ENCODE measurements around the gene HSCB. TPM values are rescaled to one million over a fixed set of nuclear protein-coding genes. Genes with fewer than 3 reads are reported as not detected.

Gene HSCB
- total RNA-seq, 1 experiment from 2014 or later, result 19.2 TPM

DNA sequence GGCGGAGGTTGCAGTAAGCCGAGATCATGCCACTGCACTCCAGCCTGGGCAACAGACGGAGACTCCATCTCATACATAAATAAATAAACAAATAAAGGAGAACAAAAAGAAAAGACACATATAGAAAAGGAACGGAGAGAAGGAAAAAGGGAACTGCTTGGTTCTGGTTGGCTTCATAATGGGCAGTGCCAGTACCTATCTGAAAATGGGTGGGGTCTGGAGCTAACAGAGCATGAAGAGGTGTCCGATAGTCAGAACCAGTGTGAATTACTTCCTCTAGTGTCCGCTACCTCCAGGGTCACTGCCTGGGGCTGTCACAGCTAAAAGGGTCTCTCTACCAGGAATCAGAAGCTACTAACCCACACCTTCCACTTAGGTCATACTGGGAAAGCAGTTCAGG lies 35.0 kb upstream of the HSCB start:
- POLR2A ChIA-PET, result no interaction called here
- no peaks in the 10 kb centered on the region for H3K4me1 Mint-ChIP-seq
- CTCF ChIA-PET, result no interaction called here

More for the DNA sequence above, 35.0 kb upstream of the HSCB start:
- Mint-ChIP-seq H3K27ac (no peak overlapping the region), H3K36me3 (peaks cover 63% of the 10 kb centered on the region), H3K9me3 (no peaks in the 10 kb centered on the region), H3K4me3 (no peak overlapping the region), H3K27me3 (ENCODE audit: low read depth) (no peaks in the 10 kb centered on the region)
- TF ChIP-seq NR3C1 (CRISPR knock-in tag; conservative IDR thresholded peaks at IDR 0.05; ENCODE audit: low read depth) (no peak), FOXK1 (CRISPR knock-in tag; IDR thresholded peaks at IDR 0.05) (no peak), RORB (CRISPR knock-in tag; IDR thresholded peaks at IDR 0.05) (no peak), TEAD1 (CRISPR knock-in tag; IDR thresholded peaks at IDR 0.05) (no peak), CREM (CRISPR knock-in tag; IDR thresholded peaks at IDR 0.05) (no peak), FOXJ3 (CRISPR knock-in tag; IDR thresholded peaks at IDR 0.05; ENCODE audit: borderline replicate concordance) (no peak), ZNF671 (CRISPR knock-in tag; IDR thresholded peaks at IDR 0.05) (no peak), GRHL2 (CRISPR knock-in tag; IDR thresholded peaks at IDR 0.05; ENCODE audit: insufficient replicate concordance, severe bottlenecking) (no peak), ATF1 (CRISPR knock-in tag; IDR thresholded peaks at IDR 0.05) (no peak), JAZF1 (CRISPR knock-in tag; IDR thresholded peaks at IDR 0.05) (no peak), GABPB1 (CRISPR knock-in tag; IDR thresholded peaks at IDR 0.05) (no peak), OVOL2 (CRISPR knock-in tag; IDR thresholded peaks at IDR 0.05; ENCODE audit: borderline replicate concordance) (no peak)
- TF ChIP-seq, protein P1, sequence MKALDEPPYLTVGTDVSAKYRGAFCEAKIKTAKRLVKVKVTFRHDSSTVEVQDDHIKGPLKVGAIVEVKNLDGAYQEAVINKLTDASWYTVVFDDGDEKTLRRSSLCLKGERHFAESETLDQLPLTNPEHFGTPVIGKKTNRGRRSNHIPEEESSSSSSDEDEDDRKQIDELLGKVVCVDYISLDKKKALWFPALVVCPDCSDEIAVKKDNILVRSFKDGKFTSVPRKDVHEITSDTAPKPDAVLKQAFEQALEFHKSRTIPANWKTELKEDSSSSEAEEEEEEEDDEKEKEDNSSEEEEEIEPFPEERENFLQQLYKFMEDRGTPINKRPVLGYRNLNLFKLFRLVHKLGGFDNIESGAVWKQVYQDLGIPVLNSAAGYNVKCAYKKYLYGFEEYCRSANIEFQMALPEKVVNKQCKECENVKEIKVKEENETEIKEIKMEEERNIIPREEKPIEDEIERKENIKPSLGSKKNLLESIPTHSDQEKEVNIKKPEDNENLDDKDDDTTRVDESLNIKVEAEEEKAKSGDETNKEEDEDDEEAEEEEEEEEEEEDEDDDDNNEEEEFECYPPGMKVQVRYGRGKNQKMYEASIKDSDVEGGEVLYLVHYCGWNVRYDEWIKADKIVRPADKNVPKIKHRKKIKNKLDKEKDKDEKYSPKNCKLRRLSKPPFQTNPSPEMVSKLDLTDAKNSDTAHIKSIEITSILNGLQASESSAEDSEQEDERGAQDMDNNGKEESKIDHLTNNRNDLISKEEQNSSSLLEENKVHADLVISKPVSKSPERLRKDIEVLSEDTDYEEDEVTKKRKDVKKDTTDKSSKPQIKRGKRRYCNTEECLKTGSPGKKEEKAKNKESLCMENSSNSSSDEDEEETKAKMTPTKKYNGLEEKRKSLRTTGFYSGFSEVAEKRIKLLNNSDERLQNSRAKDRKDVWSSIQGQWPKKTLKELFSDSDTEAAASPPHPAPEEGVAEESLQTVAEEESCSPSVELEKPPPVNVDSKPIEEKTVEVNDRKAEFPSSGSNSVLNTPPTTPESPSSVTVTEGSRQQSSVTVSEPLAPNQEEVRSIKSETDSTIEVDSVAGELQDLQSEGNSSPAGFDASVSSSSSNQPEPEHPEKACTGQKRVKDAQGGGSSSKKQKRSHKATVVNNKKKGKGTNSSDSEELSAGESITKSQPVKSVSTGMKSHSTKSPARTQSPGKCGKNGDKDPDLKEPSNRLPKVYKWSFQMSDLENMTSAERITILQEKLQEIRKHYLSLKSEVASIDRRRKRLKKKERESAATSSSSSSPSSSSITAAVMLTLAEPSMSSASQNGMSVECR (CRISPR knock-in tag; IDR thresholded peaks at IDR 0.05; ENCODE audit: borderline replicate concordance), result no peak
- TF ChIP-seq, protein P2, sequence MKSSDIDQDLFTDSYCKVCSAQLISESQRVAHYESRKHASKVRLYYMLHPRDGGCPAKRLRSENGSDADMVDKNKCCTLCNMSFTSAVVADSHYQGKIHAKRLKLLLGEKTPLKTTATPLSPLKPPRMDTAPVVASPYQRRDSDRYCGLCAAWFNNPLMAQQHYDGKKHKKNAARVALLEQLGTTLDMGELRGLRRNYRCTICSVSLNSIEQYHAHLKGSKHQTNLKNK (CRISPR knock-in tag; IDR thresholded peaks at IDR 0.05), result no peak
- TF ChIP-seq, protein P3, sequence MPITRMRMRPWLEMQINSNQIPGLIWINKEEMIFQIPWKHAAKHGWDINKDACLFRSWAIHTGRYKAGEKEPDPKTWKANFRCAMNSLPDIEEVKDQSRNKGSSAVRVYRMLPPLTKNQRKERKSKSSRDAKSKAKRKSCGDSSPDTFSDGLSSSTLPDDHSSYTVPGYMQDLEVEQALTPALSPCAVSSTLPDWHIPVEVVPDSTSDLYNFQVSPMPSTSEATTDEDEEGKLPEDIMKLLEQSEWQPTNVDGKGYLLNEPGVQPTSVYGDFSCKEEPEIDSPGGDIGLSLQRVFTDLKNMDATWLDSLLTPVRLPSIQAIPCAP (CRISPR knock-in tag; IDR thresholded peaks at IDR 0.05), result no peak
- TF ChIP-seq, protein P4, sequence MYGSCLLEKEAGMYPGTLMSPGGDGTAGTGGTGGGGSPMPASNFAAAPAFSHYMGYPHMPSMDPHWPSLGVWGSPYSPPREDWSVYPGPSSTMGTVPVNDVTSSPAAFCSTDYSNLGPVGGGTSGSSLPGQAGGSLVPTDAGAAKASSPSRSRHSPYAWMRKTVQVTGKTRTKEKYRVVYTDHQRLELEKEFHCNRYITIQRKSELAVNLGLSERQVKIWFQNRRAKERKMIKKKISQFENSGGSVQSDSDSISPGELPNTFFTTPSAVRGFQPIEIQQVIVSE (CRISPR knock-in tag; IDR thresholded peaks at IDR 0.05; ENCODE audit: borderline replicate concordance), result no peak
- TF ChIP-seq, protein P5, sequence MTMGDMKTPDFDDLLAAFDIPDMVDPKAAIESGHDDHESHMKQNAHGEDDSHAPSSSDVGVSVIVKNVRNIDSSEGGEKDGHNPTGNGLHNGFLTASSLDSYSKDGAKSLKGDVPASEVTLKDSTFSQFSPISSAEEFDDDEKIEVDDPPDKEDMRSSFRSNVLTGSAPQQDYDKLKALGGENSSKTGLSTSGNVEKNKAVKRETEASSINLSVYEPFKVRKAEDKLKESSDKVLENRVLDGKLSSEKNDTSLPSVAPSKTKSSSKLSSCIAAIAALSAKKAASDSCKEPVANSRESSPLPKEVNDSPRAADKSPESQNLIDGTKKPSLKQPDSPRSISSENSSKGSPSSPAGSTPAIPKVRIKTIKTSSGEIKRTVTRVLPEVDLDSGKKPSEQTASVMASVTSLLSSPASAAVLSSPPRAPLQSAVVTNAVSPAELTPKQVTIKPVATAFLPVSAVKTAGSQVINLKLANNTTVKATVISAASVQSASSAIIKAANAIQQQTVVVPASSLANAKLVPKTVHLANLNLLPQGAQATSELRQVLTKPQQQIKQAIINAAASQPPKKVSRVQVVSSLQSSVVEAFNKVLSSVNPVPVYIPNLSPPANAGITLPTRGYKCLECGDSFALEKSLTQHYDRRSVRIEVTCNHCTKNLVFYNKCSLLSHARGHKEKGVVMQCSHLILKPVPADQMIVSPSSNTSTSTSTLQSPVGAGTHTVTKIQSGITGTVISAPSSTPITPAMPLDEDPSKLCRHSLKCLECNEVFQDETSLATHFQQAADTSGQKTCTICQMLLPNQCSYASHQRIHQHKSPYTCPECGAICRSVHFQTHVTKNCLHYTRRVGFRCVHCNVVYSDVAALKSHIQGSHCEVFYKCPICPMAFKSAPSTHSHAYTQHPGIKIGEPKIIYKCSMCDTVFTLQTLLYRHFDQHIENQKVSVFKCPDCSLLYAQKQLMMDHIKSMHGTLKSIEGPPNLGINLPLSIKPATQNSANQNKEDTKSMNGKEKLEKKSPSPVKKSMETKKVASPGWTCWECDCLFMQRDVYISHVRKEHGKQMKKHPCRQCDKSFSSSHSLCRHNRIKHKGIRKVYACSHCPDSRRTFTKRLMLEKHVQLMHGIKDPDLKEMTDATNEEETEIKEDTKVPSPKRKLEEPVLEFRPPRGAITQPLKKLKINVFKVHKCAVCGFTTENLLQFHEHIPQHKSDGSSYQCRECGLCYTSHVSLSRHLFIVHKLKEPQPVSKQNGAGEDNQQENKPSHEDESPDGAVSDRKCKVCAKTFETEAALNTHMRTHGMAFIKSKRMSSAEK (CRISPR knock-in tag; IDR thresholded peaks at IDR 0.05; ENCODE audit: borderline replicate concordance), result no peak
- TF ChIP-seq, protein P6, sequence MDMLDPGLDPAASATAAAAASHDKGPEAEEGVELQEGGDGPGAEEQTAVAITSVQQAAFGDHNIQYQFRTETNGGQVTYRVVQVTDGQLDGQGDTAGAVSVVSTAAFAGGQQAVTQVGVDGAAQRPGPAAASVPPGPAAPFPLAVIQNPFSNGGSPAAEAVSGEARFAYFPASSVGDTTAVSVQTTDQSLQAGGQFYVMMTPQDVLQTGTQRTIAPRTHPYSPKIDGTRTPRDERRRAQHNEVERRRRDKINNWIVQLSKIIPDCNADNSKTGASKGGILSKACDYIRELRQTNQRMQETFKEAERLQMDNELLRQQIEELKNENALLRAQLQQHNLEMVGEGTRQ (CRISPR knock-in tag; IDR thresholded peaks at IDR 0.05), result no peak
- TF ChIP-seq, protein P7, sequence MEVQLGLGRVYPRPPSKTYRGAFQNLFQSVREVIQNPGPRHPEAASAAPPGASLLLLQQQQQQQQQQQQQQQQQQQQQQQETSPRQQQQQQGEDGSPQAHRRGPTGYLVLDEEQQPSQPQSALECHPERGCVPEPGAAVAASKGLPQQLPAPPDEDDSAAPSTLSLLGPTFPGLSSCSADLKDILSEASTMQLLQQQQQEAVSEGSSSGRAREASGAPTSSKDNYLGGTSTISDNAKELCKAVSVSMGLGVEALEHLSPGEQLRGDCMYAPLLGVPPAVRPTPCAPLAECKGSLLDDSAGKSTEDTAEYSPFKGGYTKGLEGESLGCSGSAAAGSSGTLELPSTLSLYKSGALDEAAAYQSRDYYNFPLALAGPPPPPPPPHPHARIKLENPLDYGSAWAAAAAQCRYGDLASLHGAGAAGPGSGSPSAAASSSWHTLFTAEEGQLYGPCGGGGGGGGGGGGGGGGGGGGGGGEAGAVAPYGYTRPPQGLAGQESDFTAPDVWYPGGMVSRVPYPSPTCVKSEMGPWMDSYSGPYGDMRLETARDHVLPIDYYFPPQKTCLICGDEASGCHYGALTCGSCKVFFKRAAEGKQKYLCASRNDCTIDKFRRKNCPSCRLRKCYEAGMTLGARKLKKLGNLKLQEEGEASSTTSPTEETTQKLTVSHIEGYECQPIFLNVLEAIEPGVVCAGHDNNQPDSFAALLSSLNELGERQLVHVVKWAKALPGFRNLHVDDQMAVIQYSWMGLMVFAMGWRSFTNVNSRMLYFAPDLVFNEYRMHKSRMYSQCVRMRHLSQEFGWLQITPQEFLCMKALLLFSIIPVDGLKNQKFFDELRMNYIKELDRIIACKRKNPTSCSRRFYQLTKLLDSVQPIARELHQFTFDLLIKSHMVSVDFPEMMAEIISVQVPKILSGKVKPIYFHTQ (CRISPR knock-in tag; IDR thresholded peaks at IDR 0.05), result no peak
- TF ChIP-seq, protein P8, sequence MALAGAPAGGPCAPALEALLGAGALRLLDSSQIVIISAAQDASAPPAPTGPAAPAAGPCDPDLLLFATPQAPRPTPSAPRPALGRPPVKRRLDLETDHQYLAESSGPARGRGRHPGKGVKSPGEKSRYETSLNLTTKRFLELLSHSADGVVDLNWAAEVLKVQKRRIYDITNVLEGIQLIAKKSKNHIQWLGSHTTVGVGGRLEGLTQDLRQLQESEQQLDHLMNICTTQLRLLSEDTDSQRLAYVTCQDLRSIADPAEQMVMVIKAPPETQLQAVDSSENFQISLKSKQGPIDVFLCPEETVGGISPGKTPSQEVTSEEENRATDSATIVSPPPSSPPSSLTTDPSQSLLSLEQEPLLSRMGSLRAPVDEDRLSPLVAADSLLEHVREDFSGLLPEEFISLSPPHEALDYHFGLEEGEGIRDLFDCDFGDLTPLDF (CRISPR knock-in tag; IDR thresholded peaks at IDR 0.05), result no peak
- no peak for ATAC-seq
- DNase-seq (ENCODE audit: low spot score), result no peak
